ENCODE data around the gene ATXN7L3.

DNA sequence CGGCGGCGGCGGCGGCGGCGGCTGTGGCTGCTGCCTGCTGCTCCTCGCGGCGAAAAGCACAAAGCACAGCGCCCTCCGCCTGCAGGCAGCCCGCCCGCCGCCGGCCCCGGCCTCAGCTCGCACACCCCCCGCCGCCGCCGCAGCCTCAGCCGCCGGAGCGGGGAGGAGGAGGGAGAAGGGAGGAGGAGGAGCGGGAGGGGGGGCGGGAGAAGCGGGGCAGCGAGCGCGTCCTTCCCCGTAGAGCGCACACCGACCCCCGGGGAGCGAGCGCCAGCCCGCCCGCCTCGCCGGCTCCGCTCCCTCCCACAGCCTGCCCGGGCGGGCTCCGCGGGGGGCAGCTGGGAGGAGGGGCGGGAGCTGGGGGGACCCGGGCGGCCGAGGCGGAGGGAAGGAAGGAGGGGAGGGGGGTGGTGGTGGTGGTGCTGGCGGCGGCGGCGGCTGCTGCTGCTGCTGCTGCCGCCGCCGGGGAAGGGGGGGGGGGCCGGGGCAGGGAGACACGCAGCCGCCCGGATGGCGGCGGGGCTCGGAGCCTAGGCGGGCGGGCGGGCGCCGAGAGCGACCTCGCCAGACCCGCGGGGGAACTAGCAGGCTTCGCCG lies 20.0 kb upstream of the ATXN7L3 start, which contains the start of gene UBTF:
- TF ChIP-seq GLI4 (tag by site-specific recombination; IDR thresholded peaks at IDR 0.05) (no peak), ZNF747 (tag by site-specific recombination; IDR thresholded peaks at IDR 0.05) (no peak), ZSCAN16 (tag by site-specific recombination; IDR thresholded peaks at IDR 0.05) (no peak), KLF1 (tag by site-specific recombination; IDR thresholded peaks at IDR 0.05) (no peak), BCL11A (tag by site-specific recombination; IDR thresholded peaks at IDR 0.05; ENCODE audit: low read depth) (no peak), ZBTB8A (tag by site-specific recombination; IDR thresholded peaks at IDR 0.05) (no peak), IKZF3 (tag by site-specific recombination; IDR thresholded peaks at IDR 0.05) (0 out of 2 replicates have a peak, but pooled peaks have one; percentile 7), ZNF596 (tag by site-specific recombination; IDR thresholded peaks at IDR 0.05) (no peak)
- TF ChIP-seq, protein P1, sequence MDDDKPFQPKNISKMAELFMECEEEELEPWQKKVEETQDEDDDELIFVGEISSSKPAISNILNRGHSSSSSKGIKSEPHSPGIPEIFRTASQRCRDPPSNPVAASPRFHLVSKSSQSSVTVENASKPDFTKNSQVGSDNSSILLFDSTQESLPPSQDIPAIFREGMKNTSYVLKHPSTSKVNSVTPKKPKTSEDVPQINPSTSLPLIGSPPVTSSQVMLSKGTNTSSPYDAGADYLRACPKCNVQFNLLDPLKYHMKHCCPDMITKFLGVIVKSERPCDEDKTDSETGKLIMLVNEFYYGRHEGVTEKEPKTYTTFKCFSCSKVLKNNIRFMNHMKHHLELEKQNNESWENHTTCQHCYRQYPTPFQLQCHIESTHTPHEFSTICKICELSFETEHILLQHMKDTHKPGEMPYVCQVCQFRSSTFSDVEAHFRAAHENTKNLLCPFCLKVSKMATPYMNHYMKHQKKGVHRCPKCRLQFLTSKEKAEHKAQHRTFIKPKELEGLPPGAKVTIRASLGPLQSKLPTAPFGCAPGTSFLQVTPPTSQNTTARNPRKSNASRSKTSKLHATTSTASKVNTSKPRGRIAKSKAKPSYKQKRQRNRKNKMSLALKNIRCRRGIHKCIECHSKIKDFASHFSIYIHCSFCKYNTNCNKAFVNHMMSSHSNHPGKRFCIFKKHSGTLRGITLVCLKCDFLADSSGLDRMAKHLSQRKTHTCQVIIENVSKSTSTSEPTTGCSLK (tag by site-specific recombination; IDR thresholded peaks at IDR 0.05), result no peak
- TF ChIP-seq, protein P2, sequence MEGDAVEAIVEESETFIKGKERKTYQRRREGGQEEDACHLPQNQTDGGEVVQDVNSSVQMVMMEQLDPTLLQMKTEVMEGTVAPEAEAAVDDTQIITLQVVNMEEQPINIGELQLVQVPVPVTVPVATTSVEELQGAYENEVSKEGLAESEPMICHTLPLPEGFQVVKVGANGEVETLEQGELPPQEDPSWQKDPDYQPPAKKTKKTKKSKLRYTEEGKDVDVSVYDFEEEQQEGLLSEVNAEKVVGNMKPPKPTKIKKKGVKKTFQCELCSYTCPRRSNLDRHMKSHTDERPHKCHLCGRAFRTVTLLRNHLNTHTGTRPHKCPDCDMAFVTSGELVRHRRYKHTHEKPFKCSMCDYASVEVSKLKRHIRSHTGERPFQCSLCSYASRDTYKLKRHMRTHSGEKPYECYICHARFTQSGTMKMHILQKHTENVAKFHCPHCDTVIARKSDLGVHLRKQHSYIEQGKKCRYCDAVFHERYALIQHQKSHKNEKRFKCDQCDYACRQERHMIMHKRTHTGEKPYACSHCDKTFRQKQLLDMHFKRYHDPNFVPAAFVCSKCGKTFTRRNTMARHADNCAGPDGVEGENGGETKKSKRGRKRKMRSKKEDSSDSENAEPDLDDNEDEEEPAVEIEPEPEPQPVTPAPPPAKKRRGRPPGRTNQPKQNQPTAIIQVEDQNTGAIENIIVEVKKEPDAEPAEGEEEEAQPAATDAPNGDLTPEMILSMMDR (tag by site-specific recombination; IDR thresholded peaks at IDR 0.05), result no peak
- TF ChIP-seq, protein P3, sequence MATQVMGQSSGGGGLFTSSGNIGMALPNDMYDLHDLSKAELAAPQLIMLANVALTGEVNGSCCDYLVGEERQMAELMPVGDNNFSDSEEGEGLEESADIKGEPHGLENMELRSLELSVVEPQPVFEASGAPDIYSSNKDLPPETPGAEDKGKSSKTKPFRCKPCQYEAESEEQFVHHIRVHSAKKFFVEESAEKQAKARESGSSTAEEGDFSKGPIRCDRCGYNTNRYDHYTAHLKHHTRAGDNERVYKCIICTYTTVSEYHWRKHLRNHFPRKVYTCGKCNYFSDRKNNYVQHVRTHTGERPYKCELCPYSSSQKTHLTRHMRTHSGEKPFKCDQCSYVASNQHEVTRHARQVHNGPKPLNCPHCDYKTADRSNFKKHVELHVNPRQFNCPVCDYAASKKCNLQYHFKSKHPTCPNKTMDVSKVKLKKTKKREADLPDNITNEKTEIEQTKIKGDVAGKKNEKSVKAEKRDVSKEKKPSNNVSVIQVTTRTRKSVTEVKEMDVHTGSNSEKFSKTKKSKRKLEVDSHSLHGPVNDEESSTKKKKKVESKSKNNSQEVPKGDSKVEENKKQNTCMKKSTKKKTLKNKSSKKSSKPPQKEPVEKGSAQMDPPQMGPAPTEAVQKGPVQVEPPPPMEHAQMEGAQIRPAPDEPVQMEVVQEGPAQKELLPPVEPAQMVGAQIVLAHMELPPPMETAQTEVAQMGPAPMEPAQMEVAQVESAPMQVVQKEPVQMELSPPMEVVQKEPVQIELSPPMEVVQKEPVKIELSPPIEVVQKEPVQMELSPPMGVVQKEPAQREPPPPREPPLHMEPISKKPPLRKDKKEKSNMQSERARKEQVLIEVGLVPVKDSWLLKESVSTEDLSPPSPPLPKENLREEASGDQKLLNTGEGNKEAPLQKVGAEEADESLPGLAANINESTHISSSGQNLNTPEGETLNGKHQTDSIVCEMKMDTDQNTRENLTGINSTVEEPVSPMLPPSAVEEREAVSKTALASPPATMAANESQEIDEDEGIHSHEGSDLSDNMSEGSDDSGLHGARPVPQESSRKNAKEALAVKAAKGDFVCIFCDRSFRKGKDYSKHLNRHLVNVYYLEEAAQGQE (tag by site-specific recombination; IDR thresholded peaks at IDR 0.05), result no peak
- TF ChIP-seq, protein P4, sequence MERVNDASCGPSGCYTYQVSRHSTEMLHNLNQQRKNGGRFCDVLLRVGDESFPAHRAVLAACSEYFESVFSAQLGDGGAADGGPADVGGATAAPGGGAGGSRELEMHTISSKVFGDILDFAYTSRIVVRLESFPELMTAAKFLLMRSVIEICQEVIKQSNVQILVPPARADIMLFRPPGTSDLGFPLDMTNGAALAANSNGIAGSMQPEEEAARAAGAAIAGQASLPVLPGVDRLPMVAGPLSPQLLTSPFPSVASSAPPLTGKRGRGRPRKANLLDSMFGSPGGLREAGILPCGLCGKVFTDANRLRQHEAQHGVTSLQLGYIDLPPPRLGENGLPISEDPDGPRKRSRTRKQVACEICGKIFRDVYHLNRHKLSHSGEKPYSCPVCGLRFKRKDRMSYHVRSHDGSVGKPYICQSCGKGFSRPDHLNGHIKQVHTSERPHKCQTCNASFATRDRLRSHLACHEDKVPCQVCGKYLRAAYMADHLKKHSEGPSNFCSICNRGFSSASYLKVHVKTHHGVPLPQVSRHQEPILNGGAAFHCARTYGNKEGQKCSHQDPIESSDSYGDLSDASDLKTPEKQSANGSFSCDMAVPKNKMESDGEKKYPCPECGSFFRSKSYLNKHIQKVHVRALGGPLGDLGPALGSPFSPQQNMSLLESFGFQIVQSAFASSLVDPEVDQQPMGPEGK (tag by site-specific recombination; IDR thresholded peaks at IDR 0.05), result no peak
- TF ChIP-seq, protein P5, sequence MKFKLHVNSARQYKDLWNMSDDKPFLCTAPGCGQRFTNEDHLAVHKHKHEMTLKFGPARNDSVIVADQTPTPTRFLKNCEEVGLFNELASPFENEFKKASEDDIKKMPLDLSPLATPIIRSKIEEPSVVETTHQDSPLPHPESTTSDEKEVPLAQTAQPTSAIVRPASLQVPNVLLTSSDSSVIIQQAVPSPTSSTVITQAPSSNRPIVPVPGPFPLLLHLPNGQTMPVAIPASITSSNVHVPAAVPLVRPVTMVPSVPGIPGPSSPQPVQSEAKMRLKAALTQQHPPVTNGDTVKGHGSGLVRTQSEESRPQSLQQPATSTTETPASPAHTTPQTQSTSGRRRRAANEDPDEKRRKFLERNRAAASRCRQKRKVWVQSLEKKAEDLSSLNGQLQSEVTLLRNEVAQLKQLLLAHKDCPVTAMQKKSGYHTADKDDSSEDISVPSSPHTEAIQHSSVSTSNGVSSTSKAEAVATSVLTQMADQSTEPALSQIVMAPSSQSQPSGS (tag by site-specific recombination; IDR thresholded peaks at IDR 0.05; ENCODE audit: low read depth), result no peak
